Type B pancreatic cell (in vitro differentiated cells): ENCODE data around the gene RIPOR1. TPM values are rescaled to one million over a fixed set of nuclear protein-coding genes. Genes with fewer than 3 reads are reported as not detected.

Experiments used
- DNase-seq: peaks from one replicate; pipeline ENCODE4 v3.0.0; 2021; ENCODE audit warnings: mixed read lengths; ENCODE audit not compliant: unreplicated experiment; ENCODE audit errors: extremely low spot score
- H3K27ac Mint-ChIP-seq: 2 replicates; pipeline ENCODE4 v1.8.0; 2021; ENCODE audit warnings: mild to moderate bottlenecking, mixed read lengths
- H3K27me3 Mint-ChIP-seq: 2 replicates; pipeline ENCODE4 v1.8.0; 2021; ENCODE audit warnings: mixed read lengths
- H3K36me3 Mint-ChIP-seq: 2 replicates; pipeline ENCODE4 v1.8.0; 2021; ENCODE audit warnings: mixed read lengths
- H3K4me1 Mint-ChIP-seq: one replicate; pipeline ENCODE4 v1.8.0; 2021; ENCODE audit warnings: mixed read lengths; ENCODE audit not compliant: unreplicated experiment
- H3K4me3 Mint-ChIP-seq: 2 replicates; pipeline ENCODE4 v1.8.0; 2021; ENCODE audit warnings: mild to moderate bottlenecking, mixed read lengths
- H3K9me3 Mint-ChIP-seq: 2 replicates; pipeline ENCODE4 v1.8.0; 2021; ENCODE audit warnings: mixed read lengths
- CTCF ChIP-seq: fragments of 200-600 bp; sonication (generic); conservative IDR thresholded peaks from 2 replicates; pipeline ENCODE4 v1.5.0; 2021; ENCODE audit warnings: antibody characterized with exemption, mild to moderate bottlenecking
- total RNA-seq: library from RNA; stranded (reverse); gene quantifications from 2 replicates; pipeline ENCODE4 v1.2.1, GENCODE V29; 2021; ENCODE audit warnings: low replicate concordance

RIPOR1 gene
- total RNA-seq, 1 donor from 2014 or later: 43.1 TPM

- Mint-ChIP-seq H3K27ac (no peak overlapping the region), H3K36me3 (peaks cover 10% of the 10 kb centered on the region), H3K9me3 (no peaks in the 10 kb centered on the region), H3K4me1 (peaks cover 9% of the 10 kb centered on the region), H3K4me3 (no peak overlapping the region), H3K27me3 (peaks cover 11% of the 10 kb centered on the region)
- DNase-seq: no peak
- TF ChIP-seq CTCF: no peak
These were observed 15.0 kb downstream of the RIPOR1 start for GRCh38 chr16:67543582-67543981.

GRCh38 chr16:67544329-67544841, 15.8 kb downstream of the RIPOR1 start:
- H3K4me1 Mint-ChIP-seq: peaks cover 1% of the 10 kb centered on the region
- H3K4me3 Mint-ChIP-seq: no peak overlapping the region
- no peak overlapping the region for H3K27ac Mint-ChIP-seq
- H3K36me3 Mint-ChIP-seq: peaks cover 10% of the 10 kb centered on the region
- no peak for DNase-seq
- peaks cover 4% of the 10 kb centered on the region for H3K27me3 Mint-ChIP-seq
- TF ChIP-seq CTCF: no peak
- H3K9me3 Mint-ChIP-seq: no peaks in the 10 kb centered on the region

- TF ChIP-seq CTCF: no peak
- Mint-ChIP-seq H3K27me3 (peaks cover 4% of the 10 kb centered on the region), H3K27ac (no peak overlapping the region), H3K36me3 (peaks cover 10% of the 10 kb centered on the region), H3K9me3 (no peaks in the 10 kb centered on the region), H3K4me3 (no peak overlapping the region), H3K4me1 (peaks cover 6% of the 10 kb centered on the region)
- DNase-seq: no peak
These were observed 16.4 kb downstream of the RIPOR1 start for GRCh38 chr16:67544844-67545664.

- H3K4me1 Mint-ChIP-seq: peaks cover 8% of the 10 kb centered on the region
- peaks cover 8% of the 10 kb centered on the region for H3K36me3 Mint-ChIP-seq
- DNase-seq: no peak
- no peak for TF ChIP-seq CTCF
- no peak overlapping the region for H3K4me3 Mint-ChIP-seq
- no peak overlapping the region for H3K27ac Mint-ChIP-seq
- no peaks in the 10 kb centered on the region for H3K9me3 Mint-ChIP-seq
- peaks cover 2% of the 10 kb centered on the region for H3K27me3 Mint-ChIP-seq
These were observed 17.0 kb downstream of the RIPOR1 start for GRCh38 chr16:67545665-67546024.

GRCh38 chr16:67546091-67546501, 17.5 kb downstream of the RIPOR1 start:
- Mint-ChIP-seq H3K9me3 (no peaks in the 10 kb centered on the region), H3K4me3 (no peak overlapping the region), H3K4me1 (peaks cover 8% of the 10 kb centered on the region), H3K36me3 (peaks cover 5% of the 10 kb centered on the region), H3K27me3 (no peaks in the 10 kb centered on the region), H3K27ac (no peak overlapping the region)
- no peak for DNase-seq
- TF ChIP-seq CTCF: no peak
